H1 (cell line): ENCODE results near the gene TTLL1. TPM values are rescaled to one million over a fixed set of nuclear protein-coding genes. Genes with fewer than 3 reads are reported as not detected.

Experiments
- CTCF ChIA-PET: fragments of 300-600 bp; sonication (Branson Sonifier 250); formaldehyde crosslinking; loops from one replicate; lab custom pipeline; 2021; ENCODE audit not compliant: partially characterized antibody; lab: Charles Lee
- POLR2A ChIA-PET: fragments of 300-600 bp; sonication (Branson Sonifier 250); formaldehyde crosslinking; loops from one replicate; lab custom pipeline; 2021; ENCODE audit warnings: inconsistent platforms; ENCODE audit not compliant: partially characterized antibody; lab: Charles Lee
- DNase-seq, 2 experiments: peaks; one replicate each; pipeline versions ENCODE4 v3.0.0 to v3.0.0-alpha.2; 2010 to 2022; ENCODE audit warnings: low spot score in 2 of 2, low read depth in 1 of 2, mixed read lengths in 1 of 2
- FAIRE-seq: peaks from 2 replicates; lab custom pipeline; 2011; peaks lifted over from hg19 to GRCh38; lab: Jason Lieb, UNC
- H2AFZ ChIP-seq: 2 replicates; pipeline ENCODE4 v1.8.1; 2012; ENCODE audit warnings: low read length, inconsistent platforms
- H2AK5ac ChIP-seq: 2 replicates; pipeline ENCODE4 v1.6.1; 2013; ENCODE audit warnings: low read depth, low read length
- H2BK120ac ChIP-seq: replicated peaks from 2 replicates; pipeline ENCODE3; 2013; ENCODE audit warnings: low read depth, low read length, inconsistent platforms
- H2BK12ac ChIP-seq: 2 replicates; pipeline ENCODE4 v1.6.1; 2013; ENCODE audit warnings: low read depth, low read length
- H2BK15ac ChIP-seq: 2 replicates; pipeline ENCODE4 v1.6.1; 2013; ENCODE audit warnings: low read length
- H2BK20ac ChIP-seq: 2 replicates; pipeline ENCODE4 v1.6.1; 2013; ENCODE audit warnings: low read length
- H2BK5ac ChIP-seq: 2 replicates; pipeline ENCODE4 v1.6.1; 2013; ENCODE audit warnings: low read depth, low read length
- H3K14ac ChIP-seq: 2 replicates; pipeline ENCODE4 v1.6.1; 2013; ENCODE audit warnings: inconsistent platforms; ENCODE audit not compliant: insufficient read length
- H3K18ac ChIP-seq: 2 replicates; pipeline ENCODE4 v1.6.1; 2013; ENCODE audit warnings: low read length; ENCODE audit errors: extremely low read depth
- H3K23ac ChIP-seq: 2 replicates; pipeline ENCODE4 v1.6.1; 2013; ENCODE audit warnings: inconsistent platforms; ENCODE audit not compliant: insufficient read length
- H3K23me2 ChIP-seq: 2 replicates; pipeline ENCODE4 v1.6.1; 2013; ENCODE audit warnings: low read depth, low read length
- H3K27ac ChIP-seq: 2 replicates; pipeline ENCODE4 v1.6.1; 2011; ENCODE audit warnings: low read depth, low read length, inconsistent platforms
- H3K27me3 ChIP-seq, 4 experiments: replicated peaks in 1 of 4; 1 replicate in 1 of 4; 2 replicates in 3 of 4; pipeline versions ENCODE4 v1.6.1 to v1.8.1; 2011 to 2013; ENCODE audit warnings: low read length in 3 of 4, mild to moderate bottlenecking in 3 of 4, inconsistent platforms in 2 of 4, mixed read lengths in 2 of 4, moderate library complexity in 1 of 4; ENCODE audit not compliant: control insufficient read depth in 3 of 4, insufficient read depth in 3 of 4; ENCODE audit errors: extremely low read depth in 1 of 4
- H3K36me3 ChIP-seq, 4 experiments: 2 replicates each; pipeline versions ENCODE4 v1.6.1 to v1.8.1; 2011 to 2013; ENCODE audit warnings: mild to moderate bottlenecking in 4 of 4, low read length in 3 of 4, moderate library complexity in 2 of 4, control low read depth in 1 of 4, inconsistent platforms in 1 of 4; ENCODE audit not compliant: insufficient read depth in 4 of 4, control insufficient read depth in 2 of 4
- H3K4ac ChIP-seq: replicated peaks from 2 replicates; pipeline ENCODE3; 2013; ENCODE audit warnings: low read length, low read depth, mixed read lengths, inconsistent platforms; ENCODE audit not compliant: insufficient read length
- H3K4me1 ChIP-seq, 4 experiments: replicated peaks in 1 of 4; 1 replicate in 1 of 4; 2 replicates in 3 of 4; pipeline versions ENCODE4 v1.6.1 to v1.8.1; 2011 to 2013; ENCODE audit warnings: low read length in 3 of 4, inconsistent platforms in 2 of 4, mixed read lengths in 1 of 4; ENCODE audit not compliant: insufficient read depth in 4 of 4, control insufficient read depth in 3 of 4
- H3K4me2 ChIP-seq, 2 experiments: 2 replicates each; pipeline versions ENCODE4 v1.6.1 to v1.8.1; 2011 to 2013; ENCODE audit warnings: low read depth in 2 of 2, low read length in 2 of 2, control low read depth in 1 of 2, inconsistent platforms in 1 of 2, mild to moderate bottlenecking in 1 of 2; ENCODE audit not compliant: insufficient read depth in 1 of 2
- H3K4me3 ChIP-seq, 4 experiments: fragments of 200-600, 300-600 bp in 1 of 4; sonication (generic), shearing (Covaris generic), sonication (Bioruptor Twin) in 1 of 4; 2 replicates each; pipeline versions ENCODE4 v1.5.1 to v1.8.1; 2011 to 2016; ENCODE audit warnings: low read length in 4 of 4, low read depth in 3 of 4, control low read depth in 2 of 4, inconsistent platforms in 2 of 4, mild to moderate bottlenecking in 2 of 4, mixed read lengths in 1 of 4, moderate library complexity in 1 of 4; ENCODE audit not compliant: insufficient read depth in 2 of 4; ENCODE audit errors: extremely low read depth in 1 of 4
- H3K56ac ChIP-seq: replicated peaks from 2 replicates; pipeline ENCODE3; 2013; ENCODE audit warnings: low read depth, mild to moderate bottlenecking, mixed read lengths, low read length, inconsistent platforms; ENCODE audit not compliant: insufficient read length
- H3K79me1 ChIP-seq: 2 replicates; pipeline ENCODE4 v1.6.1; 2013; ENCODE audit warnings: low read depth, low read length, control low read depth
- H3K79me2 ChIP-seq, 2 experiments: 2 replicates each; pipeline versions ENCODE4 v1.6.1 to v1.8.1; 2012 to 2013; ENCODE audit warnings: low read length in 2 of 2, mild to moderate bottlenecking in 2 of 2, inconsistent platforms in 1 of 2; ENCODE audit not compliant: insufficient read depth in 2 of 2, control insufficient read depth in 1 of 2
- H3K9ac ChIP-seq, 4 experiments: replicated peaks in 1 of 4; 1 replicate in 1 of 4; 2 replicates in 3 of 4; pipeline versions ENCODE4 v1.6.1 to v1.8.1; 2011 to 2013; ENCODE audit warnings: low read depth in 3 of 4, low read length in 3 of 4, control low read depth in 2 of 4, mild to moderate bottlenecking in 2 of 4, moderate library complexity in 2 of 4, inconsistent platforms in 1 of 4; ENCODE audit errors: extremely low read depth in 1 of 4
- H3K9me3 ChIP-seq, 2 experiments: 2 replicates each; pipeline versions ENCODE4 v1.6.1 to v1.8.1; 2012 to 2013; ENCODE audit warnings: mild to moderate bottlenecking in 2 of 2, moderate library complexity in 2 of 2, control low read depth in 1 of 2, inconsistent platforms in 1 of 2, low read depth in 1 of 2, low read length in 1 of 2, mixed read lengths in 1 of 2; ENCODE audit not compliant: insufficient read depth in 2 of 2
- H4K20me1 ChIP-seq, 2 experiments: replicated peaks in 1 of 2; 2 replicates each; pipeline versions ENCODE3 to v1.8.1; 2011 to 2013; ENCODE audit warnings: inconsistent platforms in 2 of 2, low read length in 2 of 2, mild to moderate bottlenecking in 1 of 2; ENCODE audit not compliant: insufficient read depth in 2 of 2, control insufficient read depth in 1 of 2
- H4K5ac ChIP-seq: 2 replicates; pipeline ENCODE4 v1.6.1; 2013; ENCODE audit warnings: low read length, low read depth, mixed read lengths, inconsistent platforms; ENCODE audit not compliant: insufficient read length
- H4K8ac ChIP-seq: 2 replicates; pipeline ENCODE4 v1.8.0; 2013; ENCODE audit warnings: mild to moderate bottlenecking, moderate library complexity, low read length, inconsistent platforms; ENCODE audit not compliant: insufficient read depth; ENCODE audit errors: extremely low read depth
- H4K91ac ChIP-seq: replicated peaks from 2 replicates; pipeline ENCODE3; 2013; ENCODE audit warnings: low read length, mixed read lengths, inconsistent platforms; ENCODE audit not compliant: insufficient read length
- CEBPB ChIP-seq: IDR thresholded peaks from 2 replicates; pipeline ENCODE4 v1.6.1; 2012; ENCODE audit warnings: low read depth, low read length
- PHF8 ChIP-seq: fragments of 200-600 bp; sonication (generic); conservative IDR thresholded peaks from 2 replicates; pipeline ENCODE4 v1.7.1; 2012; ENCODE audit warnings: low read depth, mild to moderate bottlenecking, inconsistent platforms, low read length, moderate library complexity
- RAD21 ChIP-seq, 2 experiments: IDR thresholded peaks in 1 of 2; conservative IDR thresholded peaks in 1 of 2; 2 replicates each; pipeline ENCODE4 v1.6.1; 2011; ENCODE audit warnings: low read depth in 2 of 2, low read length in 2 of 2, improper control_type of control experiment in 1 of 2, inconsistent platforms in 1 of 2, mild to moderate bottlenecking in 1 of 2, moderate library complexity in 1 of 2
- WGBS, 2 experiments: shearing (Covaris generic) in 1 of 2; methylation state at CpG; one replicate each; pipeline versions ENCODE4 v1.1.6 to v1.1.7; 2013 to 2015; ENCODE audit warnings: low lambda C conversion rate in 2 of 2, mixed read lengths in 2 of 2, inconsistent platforms in 1 of 2, low coverage in 1 of 2, missing lambda C conversion rate in 1 of 2; ENCODE audit not compliant: insufficient replicate concordance in 2 of 2, insufficient coverage in 1 of 2, insufficient read length in 1 of 2; ENCODE audit errors: extremely low coverage in 1 of 2, missing lambda C conversion rate in 1 of 2; 5-methylcytosine and 5-hydroxymethylcytosine counted together
- polyA plus RNA-seq, 7 experiments: library from polyadenylated mRNA; depleted of rRNA in 3 of 7; stranded (reverse) in 5 of 7; unstranded in 2 of 7; fragments of >200 nt in 5 of 7; fragments of 200-250 nt in 2 of 7; gene quantifications; 1 replicate in 5 of 7; 2 replicates in 1 of 7; 4 replicates in 1 of 7; pipeline versions ENCODE4 v1.2.1 to v1.2.3, GENCODE V29; 2011 to 2013; ENCODE audit warnings: missing spikeins in 2 of 7, mixed read lengths in 2 of 7
- total RNA-seq: library from RNA; stranded (reverse); fragmentation: NEBNext Ultra II Directional; extraction: Animal tissue kit (Norgen Biotek cat#: 25700); gene quantifications from 2 replicates; pipeline ENCODE4 v1.2.1, GENCODE V29; 2021
- TF ChIP-seq, protein P1 (sequence below), 3 experiments: IDR thresholded peaks; 1 replicate in 2 of 3; 2 replicates in 1 of 3; pipeline versions ENCODE4 v1.5.1 to v1.6.1; 2011; ENCODE audit warnings: low read length in 3 of 3, mild to moderate bottlenecking in 3 of 3, inconsistent platforms in 2 of 3, low read depth in 1 of 3, moderate library complexity in 1 of 3; ENCODE audit not compliant: insufficient read depth in 1 of 3; ENCODE audit errors: control extremely low read depth in 1 of 3

TTLL1 gene
- total and polyA plus RNA-seq, 2 of the 8 experiments (the other 6 are each of a cell fraction or from before 2014, with no cell fraction given): 5.0 to 13.8 TPM

- H3K18ac ChIP-seq: no peak overlapping the region
- peaks cover 2 to 14% (median 11%) of the 10 kb centered on the region in 4 experiments; a peak in 6 of 7 replicates for H3K4me1 ChIP-seq
- H3K9me3 ChIP-seq: 0 out of 4 replicates have a peak, but pooled peaks cover 0 to 3% of the 10 kb centered on the region in 2 experiments
- H3K4me2 ChIP-seq: no peak overlapping the region
- no peak overlapping the region for H3K4me3 ChIP-seq
- H4K8ac ChIP-seq: no peak overlapping the region
- WGBS, 2 experiments: 75% methylated on average over 9 of the region's 9 CpGs; no CpG with 5 or more reads in 1 of the 2 experiments
- no peak overlapping the region for H3K56ac ChIP-seq
- H3K27ac ChIP-seq: no peak overlapping the region
- H3K23ac ChIP-seq: no peak overlapping the region
- H2AK5ac ChIP-seq: no peak overlapping the region
- no peak overlapping the region; the same call in 1 of the 2 replicates for H2BK5ac ChIP-seq
- H3K14ac ChIP-seq: no peak overlapping the region
- no peak overlapping the region for H3K4ac ChIP-seq
- FAIRE-seq (peak; percentile 7), DNase-seq (no peak)
- no peak overlapping the region for H4K91ac ChIP-seq
- H2BK120ac ChIP-seq: no peak overlapping the region
- H4K5ac ChIP-seq: no peak overlapping the region
- H2BK15ac ChIP-seq: no peak overlapping the region
- no peaks in the 10 kb centered on the region for H3K27me3 ChIP-seq
- peaks cover 16 to 90% of the 10 kb centered on the region in 2 experiments for H3K79me2 ChIP-seq
- no peaks in the 10 kb centered on the region for H3K36me3 ChIP-seq
- no peak overlapping the region for H3K9ac ChIP-seq
- POLR2A ChIA-PET: interaction anchor here (0.6 to 6.2 kb wide), 4 partner anchors 20 to 422 kb away, joined by 3 to 32 read pairs (median 4); partner anchors contain the start of gene PACSIN2
- H3K79me1 ChIP-seq: peaks cover 17% of the 10 kb centered on the region
- CTCF ChIA-PET: interaction anchor here (0.7 to 2.0 kb wide), 20 partner anchors 9 to 122 kb away, joined by 3 to 8 read pairs (median 4); no protein-coding TSS in a partner anchor
- TF ChIP-seq RAD21 (IDR thresholded peaks at IDR 0.05 in 1 of 2, conservative IDR thresholded peaks at IDR 0.05 in 1 of 2; ENCODE audit: low read depth in 2 of 2, low read length in 2 of 2) (peak; percentile 42 to 54; a peak in 3 of 4 replicates), CEBPB (no peak), PHF8 (no peak)
- TF ChIP-seq, protein P1, sequence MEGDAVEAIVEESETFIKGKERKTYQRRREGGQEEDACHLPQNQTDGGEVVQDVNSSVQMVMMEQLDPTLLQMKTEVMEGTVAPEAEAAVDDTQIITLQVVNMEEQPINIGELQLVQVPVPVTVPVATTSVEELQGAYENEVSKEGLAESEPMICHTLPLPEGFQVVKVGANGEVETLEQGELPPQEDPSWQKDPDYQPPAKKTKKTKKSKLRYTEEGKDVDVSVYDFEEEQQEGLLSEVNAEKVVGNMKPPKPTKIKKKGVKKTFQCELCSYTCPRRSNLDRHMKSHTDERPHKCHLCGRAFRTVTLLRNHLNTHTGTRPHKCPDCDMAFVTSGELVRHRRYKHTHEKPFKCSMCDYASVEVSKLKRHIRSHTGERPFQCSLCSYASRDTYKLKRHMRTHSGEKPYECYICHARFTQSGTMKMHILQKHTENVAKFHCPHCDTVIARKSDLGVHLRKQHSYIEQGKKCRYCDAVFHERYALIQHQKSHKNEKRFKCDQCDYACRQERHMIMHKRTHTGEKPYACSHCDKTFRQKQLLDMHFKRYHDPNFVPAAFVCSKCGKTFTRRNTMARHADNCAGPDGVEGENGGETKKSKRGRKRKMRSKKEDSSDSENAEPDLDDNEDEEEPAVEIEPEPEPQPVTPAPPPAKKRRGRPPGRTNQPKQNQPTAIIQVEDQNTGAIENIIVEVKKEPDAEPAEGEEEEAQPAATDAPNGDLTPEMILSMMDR (IDR thresholded peaks at IDR 0.05; ENCODE audit: control extremely low read depth in 1 of 3, insufficient read depth in 1 of 3, low read depth in 1 of 3, low read length in 3 of 3): peak; percentile 19 to 29 (median 23); a peak in 3 of 4 replicates
- H2BK20ac ChIP-seq: no peak overlapping the region
- H2BK12ac ChIP-seq: no peak overlapping the region
- peaks cover 13 to 31% of the 10 kb centered on the region in 2 experiments for H4K20me1 ChIP-seq
- no peaks in the 10 kb centered on the region for H3K23me2 ChIP-seq
- no peak overlapping the region for H2AFZ ChIP-seq
Measured at GRCh38 chr22:42990131-42990838, 98.9 kb downstream of the TTLL1 start.
